ENCODE data around the gene IFT80.
"Not testable (repeated sequence)": the region's sequence is repeated elsewhere in the genome, so short reads cannot be mapped to it uniquely, and the experiment has no call there.

The IFT80 gene

DNA sequence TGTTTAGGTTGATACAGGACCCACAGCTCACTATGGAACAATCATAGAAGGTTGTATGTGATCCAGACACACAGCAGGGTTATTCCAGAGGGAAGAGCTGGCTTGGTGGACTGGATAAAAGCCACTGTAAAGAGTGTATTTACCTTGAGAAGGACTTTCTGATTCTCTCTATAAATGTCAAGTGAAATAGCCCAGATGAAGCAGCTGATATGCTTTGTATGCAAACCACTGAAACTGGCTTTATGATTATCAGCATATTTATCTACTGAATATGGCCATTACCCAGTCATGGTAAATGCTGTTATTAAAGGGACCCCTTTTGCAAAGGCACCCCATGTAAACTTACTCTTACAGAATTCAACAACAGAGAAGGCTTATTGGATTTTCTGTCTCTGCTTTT lies 145.7 kb downstream of the IFT80 start:
- no peak for DNase-seq

DNA sequence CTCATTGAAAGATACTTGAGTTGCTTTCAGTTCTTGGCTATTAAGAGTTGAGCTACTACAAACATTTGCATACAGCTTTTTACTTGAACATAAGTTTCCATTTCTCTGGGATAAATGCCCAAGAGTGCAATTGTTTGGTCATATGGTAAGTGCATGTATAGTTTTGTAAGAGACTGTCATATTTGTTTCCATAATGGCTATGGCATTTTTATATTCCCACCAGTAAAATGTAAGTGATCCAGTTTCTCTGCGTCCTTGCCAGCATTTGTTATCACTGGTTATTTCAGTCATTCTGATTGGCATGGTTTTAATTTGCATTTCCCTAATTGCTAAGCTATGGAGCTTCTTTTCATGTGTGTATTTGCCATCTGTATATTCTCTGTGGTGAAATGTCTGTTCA lies 151.3 kb downstream of the IFT80 start:
- no peak for DNase-seq

DNA sequence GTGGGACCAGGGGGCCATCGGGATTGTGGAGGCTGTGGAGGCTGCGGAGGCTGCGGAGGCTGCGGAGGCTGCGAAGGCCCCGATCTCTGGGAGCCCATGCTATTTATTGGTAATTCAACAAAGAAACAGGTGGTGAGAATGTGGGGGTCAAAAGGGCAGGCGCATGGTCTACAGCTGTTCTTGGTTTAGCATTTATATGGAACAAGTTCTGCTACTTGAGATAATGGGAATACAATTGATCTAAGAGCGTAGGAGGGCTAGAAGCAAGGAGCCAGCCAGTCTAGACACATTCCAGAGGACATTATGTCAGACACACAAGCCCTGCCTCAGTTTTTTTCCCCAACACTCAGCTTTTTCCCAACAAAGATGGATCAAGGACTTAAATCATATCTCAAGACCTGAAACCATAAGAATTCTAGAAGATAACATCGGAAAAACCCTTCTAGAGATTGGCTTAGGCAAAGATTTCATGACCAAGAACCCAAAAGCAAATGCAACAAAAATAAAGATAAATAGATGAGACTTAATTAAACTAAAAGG lies 153.7 kb downstream of the IFT80 start:
- no peak for DNase-seq

DNA sequence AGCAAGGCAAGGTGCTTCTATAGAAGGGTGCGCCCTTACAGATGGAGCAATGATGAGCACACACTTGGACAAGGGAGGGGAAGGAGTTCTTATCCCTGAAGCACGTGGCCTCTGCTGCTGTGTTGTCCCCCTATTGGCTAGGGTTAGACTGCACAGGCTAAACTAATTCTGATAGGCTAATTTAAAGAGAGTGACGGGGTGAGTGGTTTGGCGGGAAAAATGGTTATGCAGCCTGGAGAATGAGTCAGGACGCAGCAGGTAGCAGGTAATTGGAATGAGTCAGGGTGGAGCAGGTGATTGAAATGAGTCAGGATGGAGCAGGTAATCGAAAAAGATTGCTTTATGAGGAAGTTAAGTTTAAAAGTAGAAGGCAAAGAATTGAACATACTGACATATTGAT lies 158.3 kb downstream of the IFT80 start:
- not testable (repeated sequence) for DNase-seq

DNA sequence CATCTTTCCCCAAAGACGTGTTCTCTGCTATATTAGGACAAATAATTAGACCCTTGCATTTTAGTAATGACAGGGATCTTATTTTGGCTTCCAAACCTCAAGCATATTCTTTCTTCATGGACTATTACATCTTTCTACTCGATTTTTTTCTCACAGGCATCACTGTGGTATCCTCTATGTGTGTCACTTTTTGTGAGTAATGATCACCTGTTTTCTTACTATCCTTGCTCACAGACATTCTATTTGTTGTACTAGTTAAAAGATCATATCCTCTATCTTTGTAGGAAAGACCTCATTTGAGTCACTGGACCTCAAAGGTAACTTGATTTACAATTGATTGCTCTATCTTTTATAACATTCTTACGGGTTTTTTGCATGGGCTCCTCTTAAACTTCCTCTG lies 167.0 kb downstream of the IFT80 start:
- no peak for DNase-seq

DNA sequence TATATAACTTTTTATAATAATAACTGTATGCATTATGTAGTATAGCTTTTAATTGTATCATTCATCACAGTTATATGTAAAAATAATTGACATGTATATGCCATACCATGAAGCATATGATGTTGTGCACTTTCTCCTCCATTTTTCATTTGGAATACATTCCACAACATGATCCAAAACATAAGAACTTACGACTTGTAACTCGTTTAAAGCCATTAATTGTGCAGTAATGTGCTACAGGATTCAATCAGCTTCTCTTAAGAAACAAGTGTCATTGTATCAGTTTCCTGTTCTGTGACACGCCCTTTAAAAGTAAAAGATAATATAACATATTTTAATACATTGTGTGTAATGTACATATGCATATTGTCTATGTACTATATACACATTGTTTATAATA lies 171.6 kb downstream of the IFT80 start:
- no peak for DNase-seq

DNA sequence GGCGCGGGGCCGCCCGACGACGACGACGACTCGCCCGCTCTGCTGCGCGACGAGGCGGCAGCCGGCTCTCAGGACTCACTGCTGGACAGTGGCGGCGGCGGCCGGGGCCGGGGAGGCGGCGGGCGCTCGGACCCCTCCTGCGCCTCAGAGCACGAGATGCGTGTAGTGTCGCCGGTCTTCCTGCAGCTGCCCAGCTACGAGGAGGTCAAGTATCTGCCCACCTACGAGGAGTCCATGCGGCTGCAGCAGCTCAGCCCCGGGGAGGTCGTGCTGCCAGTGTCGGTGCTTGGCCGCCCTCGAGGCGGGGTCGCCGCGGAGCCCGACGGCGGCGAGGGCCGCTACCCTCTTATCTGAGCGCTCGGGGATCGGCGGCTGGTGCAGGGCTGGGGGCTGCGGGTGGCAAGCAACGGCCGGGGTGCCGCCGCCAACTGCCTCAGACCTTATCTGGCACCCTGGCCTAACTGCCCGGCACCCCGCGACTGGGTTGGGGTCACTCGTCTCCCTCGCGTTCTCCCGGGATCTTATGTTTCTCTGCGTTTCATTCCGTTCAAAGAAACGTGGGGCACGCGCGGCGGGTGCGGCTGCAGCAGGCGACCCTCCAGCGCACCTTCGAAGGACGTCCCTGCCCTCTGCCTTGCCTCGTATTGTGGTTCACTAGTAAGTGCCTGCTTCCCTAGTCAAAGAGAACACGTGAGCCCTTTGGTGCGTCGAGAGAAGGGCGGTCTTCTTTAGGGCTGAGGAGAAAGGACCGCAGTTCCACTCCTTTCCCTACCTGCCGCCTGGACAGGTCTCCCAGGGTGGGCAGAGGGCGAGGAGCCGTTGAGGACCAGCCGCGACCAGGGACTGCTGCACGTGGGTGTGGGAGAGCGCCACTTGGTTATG lies 172.8 kb downstream of the IFT80 start:
- no peak for DNase-seq

DNA sequence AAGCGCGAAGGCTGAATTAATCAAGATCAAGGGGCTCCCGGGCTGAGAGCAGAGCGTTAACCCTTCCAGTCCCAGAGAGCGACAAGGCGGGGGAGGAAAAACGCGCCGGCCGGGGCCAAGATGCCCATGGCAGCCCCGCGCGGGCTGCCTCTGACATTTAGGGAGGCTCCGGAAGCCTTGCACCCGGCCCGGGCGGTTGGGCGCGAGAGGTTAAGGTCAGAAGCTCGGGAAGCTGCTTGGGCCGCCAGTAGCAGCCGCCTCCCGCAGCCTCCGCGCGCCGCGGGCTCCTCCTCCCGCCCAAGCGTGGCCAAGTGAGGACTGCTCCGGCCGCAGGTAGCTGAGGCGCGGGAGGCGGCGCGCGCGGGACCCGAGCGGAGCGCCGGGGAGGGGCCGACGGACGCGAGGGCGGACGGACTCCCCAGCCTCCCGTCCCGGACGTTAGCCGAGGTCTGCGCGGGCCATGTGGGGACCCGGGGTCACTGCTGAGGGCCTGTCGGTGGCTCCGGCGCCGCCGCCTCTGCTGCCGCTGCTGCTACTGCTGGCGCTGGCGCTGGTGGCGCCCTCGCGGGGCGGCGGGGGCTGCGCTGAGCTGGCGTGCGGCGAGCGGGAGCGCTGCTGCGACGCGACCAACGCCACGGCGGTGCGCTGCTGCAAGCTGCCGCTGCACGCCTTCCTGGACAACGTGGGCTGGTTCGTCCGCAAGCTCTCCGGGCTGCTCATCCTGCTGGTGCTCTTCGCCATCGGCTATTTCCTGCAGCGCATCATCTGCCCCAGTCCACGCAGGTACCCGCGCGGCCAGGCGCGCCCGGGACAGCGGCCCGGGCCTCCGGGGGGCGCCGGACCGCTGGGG lies 173.6 kb downstream of the IFT80 start, which contains the start of gene C3orf80:
Gene C3orf80, plus strand, starts transcription at position 247 of the 850 bp plus-strand sequence. Its CDS starts 214 bp downstream, at position 461.
- DNase-seq: peak; percentile 7

DNA sequence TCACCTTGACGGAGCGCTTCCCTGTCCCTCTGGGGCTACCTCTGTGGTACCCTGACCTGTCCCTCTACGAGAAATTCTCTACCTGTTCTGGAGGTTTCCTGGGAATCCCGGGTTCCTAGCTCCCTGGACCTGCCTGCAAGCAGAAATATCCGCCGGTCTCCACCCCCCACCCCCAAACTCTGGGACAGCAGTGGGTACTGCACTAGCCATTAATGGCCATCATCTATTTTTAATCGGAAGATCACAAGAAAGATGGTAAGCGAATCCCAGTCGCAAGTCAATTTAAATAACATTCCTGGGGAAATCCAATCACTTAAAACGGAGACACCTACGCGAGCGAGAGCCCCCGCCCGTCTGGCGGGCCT lies 174.2 kb downstream of the IFT80 start:
- DNase-seq: no peak

DNA sequence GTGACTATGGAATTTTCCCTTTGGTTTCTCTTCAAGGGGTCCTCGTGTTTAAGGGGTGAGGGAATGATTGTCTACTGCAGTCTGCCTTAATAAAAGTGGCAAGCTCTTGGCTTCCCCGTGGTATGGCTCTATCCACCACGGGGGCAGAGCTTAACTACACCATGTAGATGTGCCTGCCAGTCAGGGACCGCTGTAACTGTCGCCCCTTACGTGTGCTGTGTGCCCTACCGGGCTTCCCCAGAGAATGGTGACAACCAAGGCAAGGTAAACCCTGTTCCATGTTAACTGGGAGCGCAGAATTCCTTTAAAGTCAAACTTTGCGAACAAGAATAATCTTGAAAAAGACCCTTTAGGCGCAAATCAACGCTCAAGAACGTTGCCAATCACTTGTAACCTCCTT lies 174.8 kb downstream of the IFT80 start:
- no peak for DNase-seq

DNA sequence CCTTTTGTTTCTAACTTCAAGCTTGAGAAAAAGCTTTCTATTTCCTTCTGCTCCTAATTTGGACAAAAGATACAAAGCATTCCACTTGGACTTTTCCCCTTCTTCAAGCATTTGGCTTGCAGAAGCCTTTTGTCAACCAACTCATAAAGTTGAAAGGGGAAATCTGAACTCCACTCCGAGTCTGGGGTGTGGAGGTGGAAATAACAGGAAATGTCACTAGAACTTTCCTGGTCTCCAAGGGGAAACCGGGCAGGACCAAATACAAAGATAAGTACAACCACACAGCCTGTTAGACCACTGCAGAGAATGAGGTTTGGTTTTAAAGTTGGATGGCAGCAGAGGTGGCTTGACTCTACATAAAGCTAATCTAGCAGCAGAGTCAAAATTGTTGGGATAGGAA lies 178.0 kb downstream of the IFT80 start:
- DNase-seq: no peak

DNA sequence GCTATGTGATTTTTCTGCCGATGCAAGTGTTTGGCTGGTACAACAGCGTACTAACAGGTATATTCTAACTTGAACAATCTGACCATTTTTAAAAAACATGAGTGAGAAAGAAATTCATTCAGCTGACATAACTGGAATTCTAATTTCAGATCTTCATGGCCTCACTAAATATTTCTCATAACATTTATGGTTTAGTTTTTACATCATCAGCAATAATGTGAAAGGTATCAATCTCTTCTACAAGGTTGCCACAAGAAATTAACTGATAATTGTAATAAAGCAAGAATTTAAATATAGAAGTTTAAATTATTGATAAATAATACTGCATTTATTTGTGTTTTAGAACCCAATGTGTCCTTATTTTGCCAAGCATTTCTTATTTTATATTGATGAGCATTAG lies 179.0 kb downstream of the IFT80 start:
- no peak for DNase-seq

DNA sequence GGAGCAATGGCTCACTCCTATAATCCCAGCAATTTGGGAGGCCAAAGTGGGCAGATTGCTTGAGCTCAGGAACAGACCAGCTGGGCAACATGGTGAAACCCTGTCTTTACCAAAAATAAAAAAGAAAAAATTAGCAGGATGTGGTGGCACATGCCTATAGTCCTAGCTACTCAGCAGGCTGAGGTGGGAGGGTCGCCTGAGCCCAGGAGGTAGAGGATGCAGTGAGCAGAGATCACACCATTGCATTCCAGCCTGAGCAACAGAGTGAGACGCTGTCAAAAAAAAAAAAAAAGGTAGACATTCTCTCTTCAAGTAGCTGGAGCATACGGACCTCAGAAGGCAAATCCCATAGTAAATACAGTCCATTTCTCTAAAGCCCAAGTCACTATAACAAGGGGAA lies 180.9 kb downstream of the IFT80 start:
- DNase-seq: no peak

DNA sequence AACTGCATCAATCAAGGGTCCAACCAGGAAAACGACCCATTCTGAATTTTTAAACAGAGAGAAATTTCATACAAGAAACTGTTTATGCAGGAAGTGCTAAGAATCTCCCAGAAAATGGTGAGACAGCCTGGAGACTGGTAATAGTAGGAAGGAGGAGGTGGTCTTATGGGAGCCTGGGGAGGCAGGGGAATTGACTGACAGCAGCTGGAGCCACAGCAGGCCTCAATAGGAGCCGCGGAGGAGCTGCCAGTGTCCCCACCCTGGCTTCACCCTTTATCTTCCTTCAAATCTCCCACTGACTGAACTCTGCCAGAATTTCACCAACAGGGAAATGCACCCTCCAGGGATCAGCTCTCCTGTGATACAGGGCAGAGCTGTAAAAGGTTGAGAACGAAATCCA lies 181.3 kb downstream of the IFT80 start:
- DNase-seq: no peak

DNA sequence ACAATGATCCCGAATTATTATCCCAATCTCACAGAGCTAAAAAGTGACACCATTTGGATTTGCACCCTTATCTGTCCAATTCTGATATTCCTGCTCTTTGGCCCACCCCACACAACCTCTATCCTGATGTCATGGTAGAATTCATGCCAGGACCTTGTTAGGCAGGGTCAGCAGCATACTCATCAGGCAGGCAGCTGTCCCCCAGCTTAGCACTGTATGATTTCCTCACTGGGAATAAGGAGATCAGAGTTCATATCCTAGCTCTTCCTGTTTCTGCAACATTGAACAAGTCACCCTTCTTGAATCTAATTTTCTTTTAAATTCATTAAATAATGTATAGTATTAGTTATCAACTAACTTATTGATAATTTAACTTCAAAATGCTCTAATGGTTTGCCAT lies 185.8 kb downstream of the IFT80 start:
- no peak for DNase-seq

DNA sequence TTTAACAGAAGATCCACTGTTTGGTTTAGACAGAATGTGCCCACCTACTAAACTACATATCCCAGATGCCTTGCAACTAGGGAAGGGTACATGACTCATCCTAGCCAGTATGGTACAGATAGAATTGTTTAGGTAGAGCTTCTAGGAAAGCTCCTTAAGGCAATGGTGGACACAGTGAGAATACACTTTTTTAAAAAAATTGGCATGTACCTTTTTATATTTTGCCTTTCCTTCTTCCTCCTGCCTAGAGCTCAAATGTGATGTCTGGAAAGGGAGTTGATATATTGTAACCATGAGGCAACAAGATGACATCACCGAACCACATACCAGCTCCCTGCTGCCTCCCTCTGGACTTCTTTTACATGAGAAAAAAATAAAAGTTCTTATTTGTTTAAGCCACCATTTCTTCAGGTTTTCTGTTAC lies 188.2 kb downstream of the IFT80 start:
- DNase-seq: no peak

DNA sequence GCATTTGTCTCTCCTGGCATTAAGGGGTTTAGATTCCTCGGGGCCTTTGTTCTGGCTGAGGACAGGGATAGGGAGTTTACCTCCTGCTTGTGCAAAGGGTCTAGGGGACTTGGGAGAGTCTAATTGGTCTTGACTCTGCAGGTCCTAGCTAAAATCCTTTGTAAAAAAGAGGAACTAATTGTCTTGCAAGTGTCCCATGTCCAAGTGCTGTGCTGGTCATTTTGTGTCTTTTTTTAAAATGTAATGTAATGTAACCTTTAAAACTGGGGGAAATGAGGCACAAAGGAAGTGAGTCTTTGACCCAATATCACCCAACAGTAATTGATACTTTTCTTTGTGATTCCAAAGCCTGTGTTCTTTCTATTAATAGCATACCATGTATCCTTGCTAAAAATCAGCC lies 188.7 kb downstream of the IFT80 start:
- no peak for DNase-seq

All from activated T-cell treated with anti-CD3 and anti-CD28 coated beads for 4 hours (primary cell).